GM19023 (cell line): ENCODE data around the gene SIT1.
A peak's percentile ranks its signal among the peaks of the same experiment; 100 is the strongest.

Experiments
- ATAC-seq: cut with Tn5 transposase; IDR thresholded peaks from one replicate; pipeline ENCODE4 v1.9.1; 2021; ENCODE audit warnings: mild to moderate bottlenecking, moderate library complexity; ENCODE audit not compliant: unreplicated experiment

The SIT1 gene

GRCh38 chr9:35650341-35651158 lies at the start of gene SIT1:
TSS of gene SIT1 (minus strand) at chr9:35650931. CDS start at chr9:35650853, 78 bp downstream.
- ATAC-seq, result no peak

GRCh38 chr9:35700031-35700430 lies 49.3 kb upstream of the SIT1 start:
- ATAC-seq, result no peak

GRCh38 chr9:35698231-35698630 lies 47.5 kb upstream of the SIT1 start:
- ATAC-seq, result no peak

GRCh38 chr9:35697486-35697885 lies 46.8 kb upstream of the SIT1 start:
- no peak for ATAC-seq

GRCh38 chr9:35696520-35697215 lies 45.9 kb upstream of the SIT1 start:
- peak; percentile 73 for ATAC-seq

GRCh38 chr9:35695943-35696401 lies 45.2 kb upstream of the SIT1 start:
- ATAC-seq, result no peak

GRCh38 chr9:35691757-35692301 lies 41.1 kb upstream of the SIT1 start:
- no peak for ATAC-seq

GRCh38 chr9:35691334-35691650 lies 40.6 kb upstream of the SIT1 start:
- no peak for ATAC-seq

GRCh38 chr9:35690614-35691333 lies 40.0 kb upstream of the SIT1 start:
- no peak for ATAC-seq

- ATAC-seq, result no peak
Measured at GRCh38 chr9:35690294-35690613, 39.5 kb upstream of the SIT1 start.

GRCh38 chr9:35689542-35690293 lies 39.0 kb upstream of the SIT1 start, which contains the start of gene TPM2:
TSS of gene TPM2 (minus strand) at chr9:35689925. CDS start at chr9:35689817, 108 bp downstream.
- ATAC-seq, result no peak

GRCh38 chr9:35688558-35689541 lies 38.1 kb upstream of the SIT1 start:
- no peak for ATAC-seq

GRCh38 chr9:35687972-35688557 lies 37.3 kb upstream of the SIT1 start:
- ATAC-seq, result no peak

- no peak for ATAC-seq
Measured at GRCh38 chr9:35687306-35687705, 36.6 kb upstream of the SIT1 start.

GRCh38 chr9:35686222-35687203 lies 35.8 kb upstream of the SIT1 start:
- no peak for ATAC-seq

GRCh38 chr9:35685506-35685905 lies 34.8 kb upstream of the SIT1 start:
- no peak for ATAC-seq

GRCh38 chr9:35684921-35685320 lies 34.2 kb upstream of the SIT1 start:
- ATAC-seq, result no peak

- no peak for ATAC-seq
Measured at GRCh38 chr9:35683323-35683722, 32.6 kb upstream of the SIT1 start.
